Fibroblast of gingiva (primary cell): ENCODE measurements around the gene AURKB.
"Not testable (repeated sequence)": the region's sequence is repeated elsewhere in the genome, so short reads cannot be mapped to it uniquely, and the experiment has no call there.

Source experiments
- DNase-seq: peaks from one replicate; pipeline ENCODE4 v3.0.0-alpha.2; 2011; ENCODE audit warnings: low read depth

AURKB gene

GRCh38 chr17:8224891-8225812 lies 14.8 kb upstream of the AURKB start:
- no peak for DNase-seq

- peak; percentile 63 for DNase-seq
Observed at GRCh38 chr17:8223356-8224126, 13.2 kb upstream of the AURKB start.

- peak; percentile 96 for DNase-seq
Observed at GRCh38 chr17:8222630-8223355, 12.4 kb upstream of the AURKB start.

GRCh38 chr17:8222380-8222629 lies 11.9 kb upstream of the AURKB start:
- DNase-seq = no peak

GRCh38 chr17:8221663-8222379 lies 11.4 kb upstream of the AURKB start:
- DNase-seq = peak; percentile 89

GRCh38 chr17:8220783-8221662 lies 10.6 kb upstream of the AURKB start:
- DNase-seq = peak; percentile 90

- not testable (repeated sequence) for DNase-seq
Observed at GRCh38 chr17:8214000-8214399, 3.6 kb upstream of the AURKB start.

- no peak for DNase-seq
Observed at GRCh38 chr17:8212312-8213180, 2.2 kb upstream of the AURKB start.

GRCh38 chr17:8210761-8211458 lies 535 bp upstream of the AURKB start:
- no peak for DNase-seq

GRCh38 chr17:8206536-8206935 lies 3.8 kb downstream of the AURKB start:
- DNase-seq = no peak

GRCh38 chr17:8204761-8205555 lies 5.4 kb downstream of the AURKB start:
- no peak for DNase-seq

GRCh38 chr17:8192070-8192815 lies 18.1 kb downstream of the AURKB start:
- DNase-seq = peak; percentile 84

- no peak for DNase-seq
Observed at GRCh38 chr17:8190506-8190905, 19.9 kb downstream of the AURKB start.

GRCh38 chr17:8189711-8190477 lies 20.5 kb downstream of the AURKB start, which contains the start of gene BORCS6:
TSS of gene BORCS6 (minus strand) at chr17:8190180. CDS start at chr17:8190140, 40 bp downstream.
- peak; percentile 99 for DNase-seq

- DNase-seq = no peak
Observed at GRCh38 chr17:8189041-8189710, 21.2 kb downstream of the AURKB start.

- no peak for DNase-seq
Observed at GRCh38 chr17:8188263-8188839, 22.0 kb downstream of the AURKB start.
